Neuron (in vitro differentiated cells): ENCODE measurements around the gene PIK3R3.

Experiments used
- H2AFZ ChIP-seq: one replicate; pipeline ENCODE4 v1.6.1; 2013; ENCODE audit warnings: low read depth, mild to moderate bottlenecking, inconsistent platforms, low read length, moderate library complexity
- H3K27me3 ChIP-seq: one replicate; pipeline ENCODE4 v1.6.1; 2013; ENCODE audit warnings: low read length; ENCODE audit not compliant: insufficient read depth
- H3K36me3 ChIP-seq: one replicate; pipeline ENCODE4 v1.6.1; 2013; ENCODE audit warnings: low read length; ENCODE audit not compliant: insufficient read depth
- H3K4me1 ChIP-seq: one replicate; pipeline ENCODE4 v1.6.1; 2013; ENCODE audit warnings: low read length; ENCODE audit not compliant: insufficient read depth
- H3K4me3 ChIP-seq: 2 replicates; pipeline ENCODE4 v1.5.1; 2013; ENCODE audit warnings: mild to moderate bottlenecking, low read length, moderate library complexity
- H3K9me3 ChIP-seq: one replicate; pipeline ENCODE4 v1.6.1; 2013; ENCODE audit warnings: low read length

The PIK3R3 gene

GRCh38 chr1:46034601-46035516, 97.6 kb downstream of the PIK3R3 start:
- no peaks in the 10 kb centered on the region for H3K9me3 ChIP-seq
- H3K4me1 ChIP-seq: no peaks in the 10 kb centered on the region
- no peaks in the 10 kb centered on the region for H3K27me3 ChIP-seq
- no peak overlapping the region for H3K4me3 ChIP-seq
- peaks cover 81% of the 10 kb centered on the region for H3K36me3 ChIP-seq
- H2AFZ ChIP-seq: no peak overlapping the region

GRCh38 chr1:46030876-46031660, 101.4 kb downstream of the PIK3R3 start:
- H3K9me3 ChIP-seq: no peaks in the 10 kb centered on the region
- no peaks in the 10 kb centered on the region for H3K27me3 ChIP-seq
- H2AFZ ChIP-seq: no peak overlapping the region
- no peaks in the 10 kb centered on the region for H3K4me1 ChIP-seq
- no peak overlapping the region for H3K4me3 ChIP-seq
- H3K36me3 ChIP-seq: peaks cover 54% of the 10 kb centered on the region

GRCh38 chr1:46030074-46030870, 102.2 kb downstream of the PIK3R3 start:
- Histone ChIP-seq H3K4me1 (no peaks in the 10 kb centered on the region), H3K36me3 (peaks cover 46% of the 10 kb centered on the region), H3K27me3 (no peaks in the 10 kb centered on the region), H3K9me3 (no peaks in the 10 kb centered on the region), H2AFZ (no peak overlapping the region), H3K4me3 (no peak overlapping the region)

- Histone ChIP-seq H2AFZ (no peak overlapping the region), H3K27me3 (no peaks in the 10 kb centered on the region), H3K9me3 (no peaks in the 10 kb centered on the region), H3K4me3 (no peak overlapping the region), H3K4me1 (no peaks in the 10 kb centered on the region), H3K36me3 (peaks cover 44% of the 10 kb centered on the region)
Observed at GRCh38 chr1:46027788-46028573, 104.4 kb downstream of the PIK3R3 start.

- Histone ChIP-seq H3K27me3 (no peaks in the 10 kb centered on the region), H3K36me3 (peaks cover 45% of the 10 kb centered on the region), H2AFZ (no peak overlapping the region), H3K4me1 (no peaks in the 10 kb centered on the region), H3K4me3 (no peak overlapping the region), H3K9me3 (no peaks in the 10 kb centered on the region)
Observed at GRCh38 chr1:46026531-46026930, 105.9 kb downstream of the PIK3R3 start.

- H3K4me1 ChIP-seq: no peaks in the 10 kb centered on the region
- H3K4me3 ChIP-seq: no peak overlapping the region
- H3K9me3 ChIP-seq: no peaks in the 10 kb centered on the region
- no peak overlapping the region for H2AFZ ChIP-seq
- peaks cover 33% of the 10 kb centered on the region for H3K36me3 ChIP-seq
- no peaks in the 10 kb centered on the region for H3K27me3 ChIP-seq
Observed at GRCh38 chr1:46021046-46021996, 111.1 kb downstream of the PIK3R3 start.

GRCh38 chr1:46020010-46020409, 112.4 kb downstream of the PIK3R3 start:
- no peaks in the 10 kb centered on the region for H3K9me3 ChIP-seq
- H3K36me3 ChIP-seq: peaks cover 33% of the 10 kb centered on the region
- no peaks in the 10 kb centered on the region for H3K4me1 ChIP-seq
- no peak overlapping the region for H3K4me3 ChIP-seq
- H3K27me3 ChIP-seq: no peaks in the 10 kb centered on the region
- H2AFZ ChIP-seq: no peak overlapping the region

GRCh38 chr1:46019348-46019747, 113.1 kb downstream of the PIK3R3 start:
- Histone ChIP-seq H3K27me3 (no peaks in the 10 kb centered on the region), H2AFZ (no peak overlapping the region), H3K4me3 (no peak overlapping the region), H3K4me1 (no peaks in the 10 kb centered on the region), H3K36me3 (peaks cover 31% of the 10 kb centered on the region), H3K9me3 (no peaks in the 10 kb centered on the region)

GRCh38 chr1:46017876-46018503, 114.4 kb downstream of the PIK3R3 start:
- Histone ChIP-seq H3K4me3 (no peak overlapping the region), H2AFZ (no peak overlapping the region), H3K36me3 (peaks cover 18% of the 10 kb centered on the region), H3K4me1 (no peaks in the 10 kb centered on the region), H3K9me3 (no peaks in the 10 kb centered on the region), H3K27me3 (no peaks in the 10 kb centered on the region)

GRCh38 chr1:46013581-46013980, 118.8 kb downstream of the PIK3R3 start:
- Histone ChIP-seq H3K27me3 (no peaks in the 10 kb centered on the region), H2AFZ (no peak overlapping the region), H3K9me3 (no peaks in the 10 kb centered on the region), H3K4me3 (no peak overlapping the region), H3K4me1 (no peaks in the 10 kb centered on the region), H3K36me3 (peaks cover 37% of the 10 kb centered on the region)

GRCh38 chr1:46012236-46012635, 120.2 kb downstream of the PIK3R3 start:
- Histone ChIP-seq H3K27me3 (no peaks in the 10 kb centered on the region), H2AFZ (no peak overlapping the region), H3K4me3 (no peak overlapping the region), H3K4me1 (no peaks in the 10 kb centered on the region), H3K9me3 (no peaks in the 10 kb centered on the region), H3K36me3 (peaks cover 50% of the 10 kb centered on the region)
